ENCODE results near the gene BAAT.

BAAT gene

GRCh38 chr9:101398930-101399642, 14.3 kb upstream of the BAAT start:
- no peak for FAIRE-seq
- no peak for DNase-seq (ENCODE audit: low spot score)

- FAIRE-seq: no peak
- peak; percentile 96 for DNase-seq (ENCODE audit: low spot score)
Observed at GRCh38 chr9:101398068-101398929, 13.5 kb upstream of the BAAT start, which contains the start of the genes MRPL50 and ZNF189. MRPL50 (minus strand) TSS chr9:101398618; CDS start chr9:101398592, 26 bp downstream. ZNF189 (plus strand) TSS chr9:101398851; CDS start chr9:101399157, 306 bp downstream.

GRCh38 chr9:101397746-101398067, 12.9 kb upstream of the BAAT start:
- FAIRE-seq (no peak), DNase-seq (ENCODE audit: low spot score) (no peak)

- no peak for FAIRE-seq
- DNase-seq (ENCODE audit: low spot score): no peak
Observed at GRCh38 chr9:101394687-101395086, 9.9 kb upstream of the BAAT start.

GRCh38 chr9:101393135-101393534, 8.3 kb upstream of the BAAT start:
- no peak for FAIRE-seq
- no peak for DNase-seq (ENCODE audit: low spot score)

GRCh38 chr9:101388507-101388993, 3.7 kb upstream of the BAAT start:
- no peak for DNase-seq (ENCODE audit: low spot score)
- no peak for FAIRE-seq

DNA sequence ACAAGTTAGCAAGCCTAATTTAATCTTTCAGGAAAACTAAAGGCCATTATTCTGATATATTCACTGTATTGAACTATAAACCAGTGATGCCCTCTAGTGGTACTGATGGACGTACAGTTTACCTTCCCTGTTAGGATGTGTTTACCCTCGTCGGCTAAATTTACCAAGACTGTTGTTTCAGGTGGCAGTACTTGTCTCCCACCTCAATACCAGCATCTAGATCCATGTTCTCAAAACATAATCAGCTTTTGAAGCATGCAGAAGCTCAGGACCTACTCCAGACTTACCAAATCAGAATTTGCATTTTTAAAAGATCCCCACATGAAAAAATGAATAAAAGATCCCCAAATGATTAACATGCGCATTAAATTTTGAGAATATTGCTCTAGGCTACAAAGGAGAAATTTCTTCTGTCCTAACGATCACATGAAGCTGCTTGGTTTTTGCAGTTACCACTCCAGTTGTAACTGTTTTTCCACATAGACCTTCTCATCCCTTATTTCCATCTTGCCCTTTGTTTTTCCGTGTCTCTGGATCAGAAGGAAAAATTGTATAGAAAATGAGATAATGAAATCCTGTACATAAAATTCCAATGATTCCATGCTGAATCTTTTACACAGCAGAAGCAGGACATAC, 3.2 kb upstream of the BAAT start:
- FAIRE-seq (no peak), DNase-seq (ENCODE audit: low spot score) (peak; percentile 23)

GRCh38 chr9:101383361-101383760, 1.4 kb downstream of the BAAT start:
- FAIRE-seq (no peak), DNase-seq (ENCODE audit: low spot score) (no peak)

DNA sequence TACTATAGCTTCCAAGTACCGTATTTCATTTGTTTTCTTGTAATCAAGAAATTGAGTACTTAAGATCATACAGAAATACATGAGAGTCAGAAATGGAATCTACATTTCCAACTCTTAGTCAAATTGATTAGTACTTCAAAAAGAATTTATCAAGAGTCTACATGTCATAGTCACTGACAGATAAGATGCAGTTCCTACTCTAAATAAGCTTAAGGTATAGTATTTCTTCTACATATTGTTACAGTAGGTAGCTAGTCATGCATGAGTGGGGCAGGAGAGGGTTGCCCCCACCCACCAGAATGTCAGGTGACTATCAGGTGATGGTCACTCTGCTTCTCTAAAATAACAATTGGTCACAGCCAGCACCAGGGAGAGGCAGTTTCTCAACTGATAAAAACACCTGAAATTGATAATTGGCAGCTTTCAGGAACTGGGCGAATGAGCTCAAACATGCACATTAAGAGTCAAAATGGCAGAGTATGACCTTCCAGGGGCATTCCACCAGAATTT, 2.9 kb downstream of the BAAT start:
- no peak for DNase-seq (ENCODE audit: low spot score)
- no peak for FAIRE-seq

GRCh38 chr9:101381118-101381517, 3.7 kb downstream of the BAAT start:
- no peak for FAIRE-seq
- no peak for DNase-seq (ENCODE audit: low spot score)

DNA sequence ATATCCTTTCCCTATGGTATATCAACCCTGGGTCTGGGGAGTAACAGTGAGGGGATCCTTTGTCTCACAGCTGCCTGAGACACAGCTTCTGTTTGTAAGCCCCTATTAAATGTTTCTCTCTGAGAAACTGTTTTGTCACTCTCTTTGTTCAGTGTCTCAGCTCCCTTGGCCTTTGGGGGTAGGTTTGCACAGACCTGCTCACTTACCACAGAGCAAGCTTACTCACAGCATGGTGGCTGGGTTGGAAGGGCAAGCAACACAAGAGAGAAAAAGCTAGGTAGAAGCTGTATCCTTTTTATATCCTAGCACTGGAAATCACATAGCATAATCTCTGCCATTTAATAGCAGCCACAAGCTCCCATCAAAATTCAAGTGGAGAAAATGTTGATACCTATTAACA, 4.5 kb downstream of the BAAT start:
- FAIRE-seq: no peak

GRCh38 chr9:101376111-101376848, 8.5 kb downstream of the BAAT start:
- DNase-seq (ENCODE audit: low spot score) (peak; percentile 50), FAIRE-seq (no peak)

More for the DNA sequence above, 4.5 kb downstream of the BAAT start:
- DNase-seq (ENCODE audit: low spot score): no peak

GRCh38 chr9:101375546-101375945, 9.3 kb downstream of the BAAT start:
- DNase-seq (ENCODE audit: low spot score): peak; percentile 64

DNA sequence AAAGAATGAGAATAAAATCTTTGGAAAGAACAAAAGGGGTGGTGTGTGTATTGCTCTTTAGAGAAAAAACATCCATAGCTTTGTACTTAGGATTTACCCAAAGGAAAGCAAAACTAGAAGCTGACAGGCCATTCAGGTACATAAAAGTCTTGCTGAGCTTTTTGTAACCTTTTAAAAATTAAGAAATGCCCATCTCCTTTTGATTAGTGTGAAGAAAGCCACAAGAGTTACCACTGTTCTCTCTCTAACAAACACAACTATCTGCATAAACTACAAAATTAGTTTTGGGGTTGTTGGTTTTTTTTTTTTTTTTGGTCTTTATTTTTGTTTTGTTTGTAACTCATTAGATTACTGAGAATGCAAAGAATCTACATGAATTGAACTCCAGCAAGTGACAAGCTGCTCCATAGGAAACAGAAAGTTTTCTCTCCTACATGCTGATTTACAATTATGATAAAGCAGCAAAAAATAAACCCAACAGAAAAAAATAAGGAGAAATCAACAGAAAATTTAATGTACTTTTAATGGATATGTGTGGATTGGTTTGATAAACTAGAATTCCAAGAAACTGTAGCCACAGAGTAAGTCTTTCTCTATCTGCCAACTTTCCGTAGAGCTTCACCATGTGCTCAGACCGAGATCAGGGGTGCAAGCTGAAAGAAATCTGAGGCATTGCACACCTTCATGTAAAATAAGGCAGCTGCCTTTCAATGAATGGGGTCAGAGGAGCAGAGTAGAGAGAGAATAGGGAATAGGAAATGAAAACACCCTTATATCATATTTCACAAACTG, 12.3 kb downstream of the BAAT start:
- FAIRE-seq: no peak

More at GRCh38 chr9:101375546-101375945, 9.3 kb downstream of the BAAT start:
- no peak for FAIRE-seq

DNA sequence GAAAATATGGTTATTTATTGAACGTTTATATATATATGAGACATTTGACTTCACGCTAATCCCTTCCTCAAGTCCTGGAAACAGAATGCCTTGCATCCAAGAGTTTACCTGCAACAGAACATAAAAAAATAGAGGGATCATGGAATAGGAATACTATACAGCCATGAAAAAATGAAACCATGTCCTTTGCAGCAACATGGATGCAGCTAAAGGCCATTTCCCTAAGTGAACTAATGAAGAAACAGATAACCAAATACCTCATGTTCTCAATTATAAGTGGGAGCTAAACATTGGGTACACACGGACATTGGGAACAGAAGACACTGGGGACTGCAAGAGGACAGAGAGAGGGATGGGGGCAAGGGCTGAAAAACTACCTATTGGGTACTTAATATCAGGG, 13.0 kb downstream of the BAAT start:
- DNase-seq (ENCODE audit: low spot score): no peak
- no peak for FAIRE-seq

More for the DNA sequence above, 12.3 kb downstream of the BAAT start:
- DNase-seq (ENCODE audit: low spot score): no peak

DNA sequence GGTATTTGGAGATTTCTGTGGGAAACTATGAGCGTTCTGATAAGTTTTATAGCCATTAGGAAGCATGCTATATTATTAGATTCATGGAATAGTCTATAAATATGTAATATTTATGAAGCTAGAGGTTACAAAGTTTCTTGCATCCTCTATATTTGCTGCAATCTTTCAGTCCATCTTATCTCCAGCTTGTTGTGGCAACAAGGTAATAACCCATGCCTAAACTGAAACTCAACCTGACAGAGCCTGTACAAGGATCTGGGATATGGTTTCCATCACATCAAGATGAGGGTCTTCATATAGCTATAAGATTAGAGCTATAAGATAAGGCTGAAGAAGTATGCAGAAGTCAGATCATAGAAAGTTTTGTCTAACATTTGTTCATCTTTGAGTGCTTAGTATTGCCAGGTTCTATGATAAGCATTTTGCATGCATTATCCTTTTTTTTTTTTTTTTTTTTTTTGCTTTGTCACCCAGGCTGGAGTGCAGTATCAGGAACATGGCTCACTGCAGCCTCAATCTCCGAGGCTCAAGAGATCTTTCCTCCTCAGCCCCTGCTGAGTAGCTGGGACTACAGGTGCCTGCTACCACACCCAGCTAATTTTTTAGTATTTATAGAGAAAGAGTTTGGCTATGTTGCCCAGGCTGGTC, 14.8 kb downstream of the BAAT start:
- DNase-seq (ENCODE audit: low spot score): no peak
- FAIRE-seq: no peak

- DNase-seq (ENCODE audit: low spot score) (peak; percentile 57), FAIRE-seq (no peak)
Observed at GRCh38 chr9:101369286-101369685, 15.5 kb downstream of the BAAT start.

DNA sequence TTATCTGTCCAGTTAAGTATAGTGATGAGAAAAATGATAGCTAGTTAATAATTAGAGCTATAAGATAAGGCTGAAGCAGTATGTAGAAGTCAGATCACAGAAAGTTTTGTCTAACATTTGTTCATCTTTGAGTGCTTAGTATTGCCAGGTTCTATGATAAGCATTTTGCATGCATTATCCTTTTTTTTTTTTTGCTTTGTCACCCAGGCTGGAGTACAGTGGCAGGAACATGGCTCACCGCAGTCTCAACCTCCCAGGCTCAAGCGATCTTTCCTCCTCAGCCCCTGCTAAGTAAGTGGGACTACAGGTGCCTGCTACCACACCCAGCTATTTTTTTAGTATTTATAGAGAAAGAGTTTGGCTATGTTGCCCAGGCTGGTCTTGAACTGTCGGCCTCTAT, 17.5 kb downstream of the BAAT start:
- FAIRE-seq: no peak
- no peak for DNase-seq (ENCODE audit: low spot score)

DNA sequence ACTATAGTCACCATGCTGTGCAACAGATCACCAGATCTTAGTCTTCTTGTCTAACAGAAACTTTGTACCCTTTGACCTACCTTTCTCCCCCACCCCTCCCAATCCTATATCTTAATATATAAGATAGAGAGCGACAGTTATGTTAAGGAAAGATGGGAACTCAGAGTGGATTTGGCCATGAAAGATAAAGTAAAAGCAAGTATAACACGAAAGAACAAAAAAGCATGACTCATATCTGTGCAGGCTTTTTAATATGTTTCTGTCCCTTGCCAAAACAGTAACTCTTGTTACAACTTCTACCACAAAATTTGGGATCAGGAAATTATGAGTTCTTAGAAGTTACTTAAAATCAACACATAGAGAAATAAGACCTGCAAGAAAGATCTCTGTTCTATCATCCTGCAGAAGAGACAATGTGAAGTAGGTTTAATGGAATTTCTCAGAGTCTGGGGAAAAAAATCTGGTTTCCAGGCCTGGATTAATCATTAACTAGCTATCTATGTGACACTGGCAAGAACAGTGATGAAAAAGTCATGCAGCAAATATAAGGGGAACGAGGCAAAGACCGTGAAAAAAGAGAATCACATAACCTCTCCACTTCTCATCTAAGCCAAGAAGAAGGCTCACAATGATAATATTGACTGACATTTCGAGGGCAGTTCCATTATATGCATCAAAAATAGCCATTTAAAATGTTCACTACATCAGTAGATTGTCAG, 18.6 kb downstream of the BAAT start:
- no peak for DNase-seq (ENCODE audit: low spot score)
- no peak for FAIRE-seq

All from urothelium cell line (cell line).